Umbilical cord (tissue), 2 donors: ENCODE results near the gene ZBTB7B. TPM values are rescaled to one million over a fixed set of nuclear protein-coding genes. Genes with fewer than 3 reads are reported as not detected.

Experiments
- DNase-seq: peaks from one replicate; pipeline ENCODE4 v3.0.0-alpha.2; 2015; ENCODE audit warnings: low spot score
- total RNA-seq: library from RNA; depleted of rRNA; stranded (reverse); fragments of >200 nt; gene quantifications from one replicate; pipeline ENCODE4 v1.2.3, GENCODE V29; 2014; ENCODE audit warnings: low replicate concordance; ENCODE audit not compliant: insufficient read depth

The ZBTB7B gene
- total RNA-seq, 1 donor from 2014 or later = 18.8 TPM

GRCh38 chr1:155038602-155039307 lies 36.2 kb downstream of the ZBTB7B start:
- no peak for DNase-seq

DNA sequence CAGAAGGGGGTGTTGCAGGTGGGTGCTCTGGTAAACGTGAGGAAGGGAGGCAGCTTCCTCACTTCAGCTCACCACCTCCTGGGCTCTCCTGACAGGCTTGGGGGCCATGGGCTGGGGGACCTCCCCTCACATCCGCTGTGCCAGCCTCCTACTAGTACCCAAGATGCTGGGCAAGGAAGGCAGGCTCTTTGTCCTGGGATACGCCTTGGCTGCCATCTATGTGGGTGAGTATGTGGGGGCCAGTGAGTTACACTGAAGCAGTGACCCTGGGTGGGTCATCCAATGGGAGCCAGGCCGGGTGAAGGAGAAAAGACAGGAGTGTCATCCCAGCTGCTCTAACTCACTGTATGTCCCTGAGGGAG lies 36.7 kb downstream of the ZBTB7B start:
- no peak for DNase-seq

DNA sequence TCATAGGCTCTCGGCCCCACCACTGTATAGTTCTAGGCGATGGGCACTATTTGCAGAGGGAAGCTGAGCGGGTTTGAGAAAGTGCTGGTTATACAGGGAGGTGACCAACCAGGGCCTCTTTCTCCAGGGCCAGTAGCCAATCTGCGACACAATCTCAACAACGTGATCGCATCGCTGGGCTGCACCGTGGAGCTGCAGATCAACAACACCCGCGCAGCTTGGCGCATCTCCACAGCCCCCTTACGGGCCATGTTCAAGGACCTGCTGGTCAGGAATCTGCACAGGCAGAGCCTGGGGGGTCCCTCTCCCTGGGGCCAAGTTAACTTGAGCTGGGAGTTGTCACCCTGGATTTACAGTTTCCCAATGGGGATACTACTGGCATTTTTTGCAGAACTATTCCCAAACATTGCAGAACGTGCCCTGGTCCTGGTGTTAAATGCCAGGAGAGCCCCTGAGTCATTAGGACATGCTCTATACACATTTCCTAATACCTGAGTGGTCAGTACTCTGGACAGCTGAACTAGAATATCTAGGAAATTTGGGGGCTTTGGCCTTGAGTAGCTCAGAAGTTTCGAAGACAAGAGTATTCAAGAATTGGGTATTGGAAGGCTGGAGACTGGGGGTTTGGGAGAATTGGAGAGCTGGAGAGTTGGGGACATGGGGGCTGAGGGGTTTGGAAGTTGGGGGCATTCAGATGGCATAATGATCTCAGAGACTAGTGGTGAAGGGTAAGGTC lies 37.9 kb downstream of the ZBTB7B start:
- DNase-seq = no peak

GRCh38 chr1:155042789-155043188 lies 40.2 kb downstream of the ZBTB7B start:
- no peak for DNase-seq

GRCh38 chr1:155043301-155043702 lies 40.7 kb downstream of the ZBTB7B start:
- no peak for DNase-seq

GRCh38 chr1:155043793-155044192 lies 41.2 kb downstream of the ZBTB7B start:
- DNase-seq = no peak

DNA sequence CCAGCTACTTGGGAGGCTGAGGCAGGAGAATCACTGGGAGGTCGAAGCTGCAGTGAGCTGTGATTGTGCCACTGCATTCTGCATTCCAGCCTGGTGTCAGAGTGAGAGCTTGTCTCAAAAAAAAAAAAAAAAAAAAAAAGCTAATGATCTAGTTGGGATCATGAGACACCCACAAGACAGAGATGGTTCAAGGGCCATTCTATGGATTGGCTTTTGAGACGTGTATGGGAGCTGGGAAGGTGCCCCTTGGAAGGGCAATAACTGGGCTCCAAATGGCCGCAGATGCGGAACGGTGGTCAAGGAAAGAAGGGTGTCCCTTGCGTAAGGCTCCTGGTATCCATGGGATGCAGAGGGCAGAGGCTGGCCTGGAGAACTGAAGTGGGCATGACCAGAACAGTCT lies 41.8 kb downstream of the ZBTB7B start:
- DNase-seq = no peak

GRCh38 chr1:155044812-155045657 lies 42.4 kb downstream of the ZBTB7B start:
- peak; percentile 86 for DNase-seq

DNA sequence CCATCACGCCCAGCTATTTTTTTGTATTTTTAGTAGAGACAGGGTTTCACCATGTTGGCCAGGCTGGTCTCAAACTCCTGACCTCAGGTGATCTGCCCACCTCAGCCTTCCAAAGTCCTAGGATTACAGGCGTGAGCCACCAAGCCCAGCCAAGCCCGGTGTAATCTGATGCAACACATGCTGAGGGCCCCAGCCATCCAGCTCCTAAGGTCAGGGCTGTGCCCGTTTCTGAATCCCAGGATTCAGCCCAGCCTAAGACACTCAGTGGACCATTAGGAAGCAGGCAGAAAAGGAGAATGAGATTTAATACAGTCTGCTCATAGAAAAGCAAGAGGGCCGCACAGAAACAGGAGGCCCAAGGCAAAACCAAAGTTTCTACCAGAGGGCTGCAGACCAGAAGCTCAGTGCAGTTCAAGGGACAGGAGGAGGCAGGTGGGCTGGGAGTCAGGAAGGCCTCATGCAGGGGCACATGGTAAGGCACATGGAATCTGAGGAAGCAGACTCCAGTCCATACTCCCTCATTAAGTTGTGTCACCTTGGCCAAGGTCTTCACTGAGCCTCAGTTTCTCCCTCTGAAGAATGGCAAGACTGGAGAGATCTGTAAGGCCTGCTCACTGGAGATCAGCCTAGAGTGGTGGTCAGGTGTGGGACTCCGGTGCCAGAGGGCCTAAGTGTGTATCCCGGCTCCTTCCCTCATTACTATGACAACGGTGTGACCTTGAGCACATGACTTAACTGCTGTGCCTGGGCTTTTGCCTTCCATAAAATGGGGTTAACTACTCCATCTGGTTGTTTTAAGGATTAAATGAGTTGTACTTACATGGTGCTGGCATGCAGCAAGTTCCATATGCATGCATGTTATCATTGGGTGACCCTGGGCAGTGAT lies 46.1 kb downstream of the ZBTB7B start:
- no peak for DNase-seq

DNA sequence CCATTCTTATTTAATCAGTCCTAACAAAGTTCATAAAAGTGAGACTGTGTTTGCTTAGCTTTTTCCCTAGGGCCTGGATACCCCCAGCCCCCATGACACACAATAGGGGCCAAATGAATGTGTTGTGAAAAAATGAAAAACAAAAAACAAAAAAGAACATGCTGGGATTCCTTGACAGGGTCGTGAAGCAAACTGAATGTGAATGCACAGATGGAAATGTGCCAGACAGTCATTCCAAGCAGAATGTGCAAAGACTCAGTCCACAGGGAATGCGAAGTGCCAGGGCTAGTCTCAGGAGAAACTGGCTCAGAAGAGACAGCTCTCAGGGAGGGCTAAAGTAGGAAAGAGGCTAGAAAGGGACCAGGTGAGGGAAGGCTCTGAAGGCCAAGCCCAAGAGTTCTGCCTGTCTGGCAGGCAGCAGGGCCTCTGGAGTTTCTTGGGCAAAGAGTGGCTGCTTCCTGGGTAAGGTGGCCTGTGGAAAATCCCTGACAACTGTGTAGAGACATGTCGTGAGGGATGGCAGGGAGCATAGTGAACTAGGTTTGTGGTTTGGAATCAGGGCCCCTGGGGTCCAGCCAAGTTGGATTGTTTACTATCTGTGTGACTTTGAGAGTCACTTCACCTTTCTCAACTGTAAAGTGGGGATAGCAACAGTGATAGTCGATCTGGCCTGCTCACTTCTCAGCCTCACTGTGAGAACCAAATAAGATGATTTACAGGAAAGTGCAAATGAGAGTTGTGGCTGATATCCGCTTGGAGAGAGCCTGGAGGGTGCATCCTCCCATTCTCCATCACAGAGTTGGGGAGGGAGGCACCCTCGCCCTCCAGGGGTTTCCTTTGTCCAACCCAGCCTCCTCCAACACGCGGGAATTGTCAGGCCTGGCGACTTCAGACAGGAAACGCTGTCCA lies 47.3 kb downstream of the ZBTB7B start:
- peak; percentile 13 for DNase-seq

DNA sequence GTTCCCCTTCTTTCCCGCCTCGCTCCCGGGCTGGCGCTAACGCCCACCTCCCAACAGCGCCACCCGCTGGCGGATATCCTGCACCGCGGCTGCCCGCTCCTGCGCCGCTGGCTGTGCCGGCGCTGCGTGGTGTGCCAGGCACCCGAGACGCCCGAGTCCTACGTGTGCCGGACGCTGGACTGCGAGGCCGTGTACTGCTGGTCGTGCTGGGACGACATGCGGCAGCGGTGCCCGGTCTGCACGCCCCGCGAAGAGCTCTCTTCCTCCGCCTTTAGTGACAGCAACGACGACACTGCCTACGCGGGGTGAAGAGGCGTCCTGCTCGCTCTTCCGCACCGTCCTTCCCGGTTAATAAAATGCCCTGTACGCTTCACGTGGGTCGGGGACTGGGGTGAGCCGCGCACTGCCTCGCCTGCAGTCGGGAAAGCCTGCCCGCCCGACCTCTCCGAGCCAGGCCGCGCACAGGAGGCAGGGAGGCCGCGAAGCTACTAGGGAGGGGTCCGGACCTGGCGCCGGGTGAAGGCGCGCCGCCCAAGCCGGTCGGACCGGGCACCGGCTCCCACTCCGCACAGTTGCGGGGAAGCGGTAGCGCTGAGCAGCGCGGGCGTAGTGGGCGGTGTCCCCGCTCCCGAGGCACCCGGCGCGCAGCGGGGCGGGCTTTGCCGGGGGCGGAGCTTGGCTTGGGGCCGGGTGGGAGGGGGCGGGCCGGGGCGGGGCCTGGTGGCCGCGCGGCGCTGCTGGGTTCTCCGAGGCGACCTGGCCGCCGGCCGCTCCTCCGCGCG lies 48.1 kb downstream of the ZBTB7B start, which contains the start of gene ADAM15:
ADAM15 (plus strand) TSS at position 757 of the 782 bp plus-strand sequence. CDS start 71 bp downstream, outside the sequence.
- peak; percentile 78 for DNase-seq

DNA sequence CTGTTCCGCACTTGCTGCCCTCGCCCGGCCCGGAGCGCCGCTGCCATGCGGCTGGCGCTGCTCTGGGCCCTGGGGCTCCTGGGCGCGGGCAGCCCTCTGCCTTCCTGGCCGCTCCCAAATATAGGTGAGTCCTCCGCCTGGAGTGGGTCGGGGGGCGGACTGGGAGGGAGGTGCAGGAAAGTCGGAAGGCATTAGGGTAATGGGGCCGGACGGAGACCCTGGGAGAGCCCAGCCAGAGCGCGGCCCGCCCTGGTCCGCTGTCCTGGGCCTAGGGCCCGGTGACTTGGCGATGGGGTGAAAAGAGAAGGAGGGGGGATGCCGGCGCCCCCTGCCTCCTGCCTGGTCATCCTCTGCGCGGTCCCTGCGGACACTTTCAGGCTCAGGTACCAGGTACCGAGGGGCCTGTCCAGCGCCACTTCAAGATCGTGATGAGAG lies 48.8 kb downstream of the ZBTB7B start:
- no peak for DNase-seq

DNA sequence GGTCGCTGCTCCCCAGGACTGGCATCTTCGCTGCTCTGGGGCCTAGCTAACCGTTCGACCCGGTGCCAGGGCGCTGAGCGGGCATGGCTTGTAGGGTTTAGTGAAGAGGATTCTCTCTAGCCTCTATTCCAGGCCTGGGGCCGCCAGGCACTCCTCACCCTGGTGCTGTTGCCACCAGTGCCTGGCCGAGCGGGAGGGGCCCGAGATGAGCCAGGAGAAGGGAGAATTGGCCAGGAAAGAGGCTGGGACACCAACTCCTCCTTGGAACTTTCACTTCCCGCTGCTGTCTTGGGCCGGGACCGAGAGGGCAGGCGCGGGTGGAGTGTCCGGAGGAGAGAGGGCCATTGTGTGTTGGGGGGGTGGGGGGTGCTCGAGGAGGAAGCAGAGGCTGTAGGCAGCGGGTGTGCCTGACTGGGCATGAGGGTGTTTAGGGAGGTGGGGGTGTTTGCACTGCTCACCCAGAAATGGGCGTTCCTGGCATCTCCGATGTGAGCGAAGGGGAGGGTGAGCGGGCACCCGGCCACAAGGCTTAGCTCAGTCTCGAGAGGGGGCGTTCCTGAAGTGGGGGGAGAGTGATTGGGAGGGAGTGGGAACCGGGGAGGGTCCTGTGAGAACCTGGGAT lies 49.3 kb downstream of the ZBTB7B start:
- peak; percentile 44 for DNase-seq

- DNase-seq = no peak
Observed at GRCh38 chr1:155052439-155053395, 50.1 kb downstream of the ZBTB7B start.

DNA sequence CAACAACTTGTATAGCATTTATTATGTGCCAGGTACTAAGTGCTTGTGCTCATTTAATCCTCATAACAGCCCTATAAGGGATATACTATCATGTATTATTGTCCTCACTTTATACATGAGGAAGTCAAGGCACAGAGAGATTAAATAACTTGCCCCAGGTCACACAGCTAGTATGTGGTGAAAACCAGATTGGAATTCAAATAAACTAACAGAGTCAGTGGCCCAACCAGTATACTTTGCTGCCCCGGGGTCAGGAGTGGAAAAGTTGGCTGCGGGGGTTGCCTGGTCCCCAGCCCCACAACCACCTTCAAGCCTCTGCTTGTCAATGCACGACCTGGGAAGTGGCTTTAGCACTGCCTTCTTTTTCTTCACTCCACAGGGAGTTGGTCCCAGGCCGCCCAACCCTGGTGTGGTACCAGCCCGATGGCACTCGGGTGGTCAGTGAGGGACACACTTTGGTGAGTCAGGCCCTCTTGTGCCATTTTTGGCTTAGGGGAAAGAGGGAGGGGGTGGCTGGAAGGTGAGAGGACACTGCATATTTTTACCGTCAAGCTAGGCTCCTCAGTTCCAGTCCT lies 51.0 kb downstream of the ZBTB7B start:
- DNase-seq = no peak

GRCh38 chr1:155057104-155057503 lies 54.5 kb downstream of the ZBTB7B start:
- DNase-seq = no peak

DNA sequence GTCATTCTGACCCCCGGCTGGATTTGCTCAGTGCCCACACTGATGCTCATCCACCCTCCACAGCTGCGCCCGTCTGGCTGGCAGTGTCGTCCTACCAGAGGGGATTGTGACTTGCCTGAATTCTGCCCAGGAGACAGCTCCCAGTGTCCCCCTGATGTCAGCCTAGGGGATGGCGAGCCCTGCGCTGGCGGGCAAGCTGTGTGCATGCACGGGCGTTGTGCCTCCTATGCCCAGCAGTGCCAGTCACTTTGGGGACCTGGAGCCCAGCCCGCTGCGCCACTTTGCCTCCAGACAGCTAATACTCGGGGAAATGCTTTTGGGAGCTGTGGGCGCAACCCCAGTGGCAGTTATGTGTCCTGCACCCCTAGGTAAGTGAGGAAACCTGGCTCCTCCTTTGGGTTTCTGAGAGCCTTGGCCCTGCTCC lies 55.2 kb downstream of the ZBTB7B start:
- no peak for DNase-seq
